ENCODE data around the gene KRTAP1-4.

GRCh38 chr17:41054025-41054424 lies 24.0 kb upstream of the KRTAP1-4 start:
- TF ChIP-seq SUZ12 (IDR thresholded peaks at IDR 0.05; ENCODE audit: extremely low read depth, insufficient read depth, insufficient read length) (no peak), YY1 (IDR thresholded peaks at IDR 0.05; ENCODE audit: insufficient read depth, insufficient read length) (no peak)
